GM19099 (cell line): Measurements from ENCODE around the gene PAPPA2.

ENCODE experiments used
- POLR2A ChIP-seq: IDR thresholded peaks from 3 replicates; pipeline ENCODE4 v1.6.1; 2011; ENCODE audit warnings: low read depth; ENCODE audit not compliant: insufficient read length; ENCODE audit errors: extremely low read depth

PAPPA2 gene

GRCh38 chr1:176879784-176880620, 417.0 kb downstream of the PAPPA2 start:
- no peak for TF ChIP-seq POLR2A

GRCh38 chr1:176880955-176881595, 418.1 kb downstream of the PAPPA2 start:
- TF ChIP-seq POLR2A = no peak

GRCh38 chr1:176884286-176884685, 421.3 kb downstream of the PAPPA2 start:
- no peak for TF ChIP-seq POLR2A

- no peak for TF ChIP-seq POLR2A
These were observed 421.9 kb downstream of the PAPPA2 start for GRCh38 chr1:176884911-176885310.

- TF ChIP-seq POLR2A = no peak
These were observed 422.4 kb downstream of the PAPPA2 start for GRCh38 chr1:176885341-176885740.

GRCh38 chr1:176885751-176886150, 422.8 kb downstream of the PAPPA2 start:
- no peak for TF ChIP-seq POLR2A

- no peak for TF ChIP-seq POLR2A
These were observed 425.6 kb downstream of the PAPPA2 start for GRCh38 chr1:176888471-176889032.

- TF ChIP-seq POLR2A = no peak
These were observed 430.8 kb downstream of the PAPPA2 start for GRCh38 chr1:176893625-176894352.

- TF ChIP-seq POLR2A = no peak
These were observed 431.5 kb downstream of the PAPPA2 start for GRCh38 chr1:176894450-176894849.
